Trophoblast cell (in vitro differentiated cells and primary cell): ENCODE data around the gene USP9X. TPM values are rescaled to one million over a fixed set of nuclear protein-coding genes. Genes with fewer than 3 reads are reported as not detected.
A peak's percentile ranks its signal among the peaks of the same experiment; 100 is the strongest.

Experiments used
- DNase-seq, 2 donors: peaks; one replicate each; pipeline ENCODE4 v3.0.0-alpha.2; 2016
- H2AFZ ChIP-seq: 2 replicates; pipeline ENCODE4 v1.6.1; 2013; ENCODE audit warnings: low read length, moderate library complexity, mild to moderate bottlenecking; ENCODE audit not compliant: insufficient read depth, poor library complexity
- H2AK5ac ChIP-seq: 2 replicates; pipeline ENCODE4 v1.6.1; 2013; ENCODE audit warnings: mild to moderate bottlenecking, low read length
- H2BK120ac ChIP-seq: 2 replicates; pipeline ENCODE4 v1.6.1; 2013; ENCODE audit warnings: low read length, mild to moderate bottlenecking, moderate library complexity; ENCODE audit not compliant: insufficient read depth, poor library complexity
- H2BK12ac ChIP-seq: 2 replicates; pipeline ENCODE4 v1.6.1; 2013; ENCODE audit warnings: mild to moderate bottlenecking, low read length, moderate library complexity
- H2BK5ac ChIP-seq: 2 replicates; pipeline ENCODE4 v1.6.1; 2013; ENCODE audit warnings: low read length, low read depth, moderate library complexity, mild to moderate bottlenecking; ENCODE audit not compliant: poor library complexity
- H3K14ac ChIP-seq: 2 replicates; pipeline ENCODE4 v1.6.1; 2013; ENCODE audit warnings: mild to moderate bottlenecking, low read length
- H3K18ac ChIP-seq: 2 replicates; pipeline ENCODE4 v1.6.1; 2013; ENCODE audit warnings: mild to moderate bottlenecking, low read length
- H3K23ac ChIP-seq: 2 replicates; pipeline ENCODE4 v1.6.1; 2013; ENCODE audit warnings: low read length
- H3K27ac ChIP-seq: 2 replicates; pipeline ENCODE4 v1.5.1; 2013; ENCODE audit warnings: low read depth, mild to moderate bottlenecking, inconsistent platforms, low read length, moderate library complexity
- H3K27me3 ChIP-seq: 2 replicates; pipeline ENCODE4 v1.6.1; 2013; ENCODE audit warnings: inconsistent platforms, mild to moderate bottlenecking, low read length, moderate library complexity; ENCODE audit not compliant: insufficient read depth
- H3K36me3 ChIP-seq, 2 experiments: 1 replicate in 1 of 2; 2 replicates in 1 of 2; pipeline ENCODE4 v1.6.1; 2013; ENCODE audit warnings: low read length in 2 of 2, mild to moderate bottlenecking in 2 of 2, moderate library complexity in 1 of 2; ENCODE audit not compliant: insufficient read depth in 2 of 2, control insufficient read depth in 1 of 2
- H3K4ac ChIP-seq: 2 replicates; pipeline ENCODE4 v1.6.1; 2013; ENCODE audit warnings: low read depth, mild to moderate bottlenecking, low read length, moderate library complexity
- H3K4me1 ChIP-seq, 2 experiments: 1 replicate in 1 of 2; 2 replicates in 1 of 2; pipeline ENCODE4 v1.6.1; 2013; ENCODE audit warnings: low read length in 2 of 2, mild to moderate bottlenecking in 2 of 2, moderate library complexity in 1 of 2; ENCODE audit not compliant: insufficient read depth in 2 of 2, control insufficient read depth in 1 of 2
- H3K4me2 ChIP-seq: 2 replicates; pipeline ENCODE4 v1.6.1; 2013; ENCODE audit warnings: inconsistent platforms, mild to moderate bottlenecking, low read length, moderate library complexity
- H3K4me3 ChIP-seq: 2 replicates; pipeline ENCODE4 v1.5.1; 2013; ENCODE audit warnings: mild to moderate bottlenecking, low read depth, low read length, inconsistent platforms
- H3K79me1 ChIP-seq: one replicate; pipeline ENCODE4 v1.6.1; 2013; ENCODE audit warnings: low read length
- H3K79me2 ChIP-seq: 2 replicates; pipeline ENCODE4 v1.6.1; 2013; ENCODE audit warnings: low read length, mild to moderate bottlenecking; ENCODE audit not compliant: control insufficient read depth, insufficient read depth, poor library complexity
- H3K9ac ChIP-seq: 2 replicates; pipeline ENCODE4 v1.6.1; 2013; ENCODE audit warnings: mild to moderate bottlenecking, low read length
- H3K9me3 ChIP-seq: 2 replicates; pipeline ENCODE4 v1.6.1; 2013; ENCODE audit warnings: low read depth, mild to moderate bottlenecking, control low read depth, inconsistent platforms, low read length; ENCODE audit not compliant: insufficient read depth
- H4K12ac ChIP-seq: 2 replicates; pipeline ENCODE4 v1.6.1; 2013; ENCODE audit warnings: low read depth, mild to moderate bottlenecking, low read length, moderate library complexity
- H4K8ac ChIP-seq: 2 replicates; pipeline ENCODE4 v1.6.1; 2013; ENCODE audit warnings: low read depth, mild to moderate bottlenecking, low read length, moderate library complexity
- H4K91ac ChIP-seq: one replicate; pipeline ENCODE4 v1.6.1; 2013; ENCODE audit warnings: low read depth, mild to moderate bottlenecking, low read length, moderate library complexity
- WGBS: extraction: QIAGEN DNeasy Blood & Tissue Kit; methylation state at CpG from one replicate; pipeline ENCODE4 v1.1.7; 2013; ENCODE audit warnings: missing lambda C conversion rate; ENCODE audit not compliant: insufficient read length, insufficient coverage; ENCODE audit errors: extremely low coverage; 5-methylcytosine and 5-hydroxymethylcytosine counted together
- polyA plus RNA-seq: library from polyadenylated mRNA; stranded (reverse); fragments of 200-250 nt; gene quantifications from 2 replicates; pipeline ENCODE4 v1.2.3, GENCODE V29; 2013

The USP9X gene
- polyA plus RNA-seq: 23.8 and 24.7 TPM in 2 replicates

GRCh38 chrX:41084893-41085511 lies at the start of gene USP9X:
USP9X (plus strand) TSS chrX:41085445; CDS start chrX:41123629, 38,184 bp downstream.
- WGBS: no CpG with 5 or more reads among the region's 61 CpGs

GRCh38 chrX:41035582-41035981 lies 49.7 kb upstream of the USP9X start:
- DNase-seq: no peak
- no peak overlapping the region for H2BK120ac ChIP-seq
- no peak overlapping the region for H3K4me3 ChIP-seq
- no peak overlapping the region for H2AK5ac ChIP-seq
- H3K9me3 ChIP-seq: no peaks in the 10 kb centered on the region
- no peak overlapping the region for H3K18ac ChIP-seq
- no peaks in the 10 kb centered on the region for H3K79me2 ChIP-seq
- H3K23ac ChIP-seq: no peak overlapping the region
- H2BK5ac ChIP-seq: no peak overlapping the region
- no peaks in the 10 kb centered on the region for H3K4me1 ChIP-seq
- no peaks in the 10 kb centered on the region for H3K27me3 ChIP-seq
- no peak overlapping the region for H4K91ac ChIP-seq
- no peak overlapping the region for H3K14ac ChIP-seq
- H4K12ac ChIP-seq: no peak overlapping the region
- no peak overlapping the region for H3K4ac ChIP-seq
- no peak overlapping the region for H4K8ac ChIP-seq
- WGBS: no CpG with 5 or more reads among the region's 1 CpG
- H2AFZ ChIP-seq: no peak overlapping the region
- H3K36me3 ChIP-seq: no peaks in the 10 kb centered on the region
- no peak overlapping the region for H3K27ac ChIP-seq
- H3K9ac ChIP-seq: no peak overlapping the region
- H3K4me2 ChIP-seq: no peak overlapping the region
- no peaks in the 10 kb centered on the region for H3K79me1 ChIP-seq
- H2BK12ac ChIP-seq: no peak overlapping the region

More at GRCh38 chrX:41084893-41085511, at the start of gene USP9X:
- H3K4me2 ChIP-seq: peak within 1 kb of the TSS; percentile 82
- peak within 1 kb of the TSS; percentile 100 for H4K12ac ChIP-seq
- peak within 1 kb of the TSS; percentile 100 for H4K91ac ChIP-seq
- H3K9me3 ChIP-seq: no peaks in the 10 kb centered on the region
- peak within 1 kb of the TSS; percentile 99 for H2BK120ac ChIP-seq
- H2AFZ ChIP-seq: peak within 1 kb of the TSS; percentile 93
- peaks cover 0 to 1% of the 10 kb centered on the region in 2 experiments for H3K4me1 ChIP-seq
- peak within 1 kb of the TSS; percentile 91 for H2AK5ac ChIP-seq
- no peaks in the 10 kb centered on the region for H3K27me3 ChIP-seq
- DNase-seq: peak; percentile 62 to 79
- peak within 1 kb of the TSS; percentile 98 for H3K27ac ChIP-seq
- no peaks in the 10 kb centered on the region for H3K36me3 ChIP-seq
- H3K23ac ChIP-seq: no peak within 1 kb of the TSS
- peak within 1 kb of the TSS; percentile 100 for H3K14ac ChIP-seq
- H3K4ac ChIP-seq: peak within 1 kb of the TSS; percentile 98
- H4K8ac ChIP-seq: peak within 1 kb of the TSS; percentile 100
- H3K18ac ChIP-seq: peak within 1 kb of the TSS; percentile 100
- peaks cover 20% of the 10 kb centered on the region for H3K79me1 ChIP-seq
- H3K4me3 ChIP-seq: peak within 1 kb of the TSS; percentile 99
- peak within 1 kb of the TSS; percentile 100 for H2BK5ac ChIP-seq
- peak within 1 kb of the TSS; percentile 98 for H3K9ac ChIP-seq
- peak within 1 kb of the TSS; percentile 91 for H2BK12ac ChIP-seq
- H3K79me2 ChIP-seq: peaks cover 20% of the 10 kb centered on the region

- no peaks in the 10 kb centered on the region for H3K79me1 ChIP-seq
- H3K23ac ChIP-seq: no peak overlapping the region
- H3K27me3 ChIP-seq: no peaks in the 10 kb centered on the region
- H4K91ac ChIP-seq: no peak overlapping the region
- no peak overlapping the region for H3K4me2 ChIP-seq
- H2BK12ac ChIP-seq: no peak overlapping the region
- H2AFZ ChIP-seq: no peak overlapping the region
- no peaks in the 10 kb centered on the region for H3K4me1 ChIP-seq
- no peak overlapping the region for H3K27ac ChIP-seq
- H3K18ac ChIP-seq: no peak overlapping the region
- no CpG with 5 or more reads among the region's 9 CpGs for WGBS
- no peaks in the 10 kb centered on the region for H3K36me3 ChIP-seq
- H2BK5ac ChIP-seq: no peak overlapping the region
- H3K9me3 ChIP-seq: no peaks in the 10 kb centered on the region
- DNase-seq: no peak
- H2BK120ac ChIP-seq: no peak overlapping the region
- H4K8ac ChIP-seq: no peak overlapping the region
- H3K4ac ChIP-seq: no peak overlapping the region
- H3K9ac ChIP-seq: no peak overlapping the region
- no peak overlapping the region for H4K12ac ChIP-seq
- no peak overlapping the region for H3K14ac ChIP-seq
- H3K79me2 ChIP-seq: no peaks in the 10 kb centered on the region
- H3K4me3 ChIP-seq: no peak overlapping the region
- H2AK5ac ChIP-seq: no peak overlapping the region
Measured at GRCh38 chrX:41036668-41037326, 48.4 kb upstream of the USP9X start.

GRCh38 chrX:41043196-41043595 lies 42.0 kb upstream of the USP9X start:
- Histone ChIP-seq H2BK5ac (no peak overlapping the region), H4K91ac (no peak overlapping the region), H3K4me1 (no peaks in the 10 kb centered on the region), H3K27ac (no peak overlapping the region), H2AK5ac (no peak overlapping the region), H2BK120ac (no peak overlapping the region), H3K36me3 (no peaks in the 10 kb centered on the region), H3K4me2 (no peak overlapping the region), H3K23ac (no peak overlapping the region), H3K27me3 (no peaks in the 10 kb centered on the region), H3K14ac (no peak overlapping the region), H2BK12ac (no peak overlapping the region), H4K8ac (no peak overlapping the region), H3K4ac (no peak overlapping the region), H3K4me3 (no peak overlapping the region), H3K79me1 (no peaks in the 10 kb centered on the region), H3K9me3 (no peaks in the 10 kb centered on the region), H2AFZ (no peak overlapping the region), H3K9ac (no peak overlapping the region), H4K12ac (no peak overlapping the region), H3K79me2 (no peaks in the 10 kb centered on the region), H3K18ac (no peak overlapping the region)
- WGBS: no CpG with 5 or more reads among the region's 6 CpGs
- DNase-seq: no peak
